ENCODE measurements around the gene GOT2. TPM values are rescaled to one million over a fixed set of nuclear protein-coding genes. Genes with fewer than 3 reads are reported as not detected.
"Not testable (repeated sequence)": the region's sequence is repeated elsewhere in the genome, so short reads cannot be mapped to it uniquely, and the experiment has no call there.

The GOT2 gene
- total and polyA plus RNA-seq, 2 experiments from 2014 or later: 99.2 to 211 TPM

GRCh38 chr16:58678269-58678668, 55.8 kb downstream of the GOT2 start:
- Histone ChIP-seq H3K9me3 (ENCODE audit: low read depth) (no peaks in the 10 kb centered on the region), H3K4me1 (ENCODE audit: low read depth) (no peaks in the 10 kb centered on the region), H3K4me3 (no peak overlapping the region), H3K27ac (no peak overlapping the region), H3K36me3 (no peaks in the 10 kb centered on the region), H3K27me3 (no peaks in the 10 kb centered on the region)
- no peak for TF ChIP-seq CTCF (IDR thresholded peaks at IDR 0.05; ENCODE audit: low read depth, low read length)
- no peak for DNase-seq (ENCODE audit: low read depth in 1 of 2, low spot score in 1 of 2)

GRCh38 chr16:58670946-58671583, 63.1 kb downstream of the GOT2 start:
- no peaks in the 10 kb centered on the region for H3K36me3 ChIP-seq
- no peak for DNase-seq (ENCODE audit: low read depth in 1 of 2, low spot score in 1 of 2)
- no peaks in the 10 kb centered on the region for H3K9me3 ChIP-seq (ENCODE audit: low read depth)
- no peak overlapping the region for H3K27ac ChIP-seq
- TF ChIP-seq CTCF (IDR thresholded peaks at IDR 0.05; ENCODE audit: low read depth, low read length): no peak
- H3K4me3 ChIP-seq: no peak overlapping the region
- no peaks in the 10 kb centered on the region for H3K27me3 ChIP-seq
- H3K4me1 ChIP-seq (ENCODE audit: low read depth): no peaks in the 10 kb centered on the region

GRCh38 chr16:58670177-58670576, 63.9 kb downstream of the GOT2 start:
- no peaks in the 10 kb centered on the region for H3K4me1 ChIP-seq (ENCODE audit: low read depth)
- no peak for TF ChIP-seq CTCF (IDR thresholded peaks at IDR 0.05; ENCODE audit: low read depth, low read length)

GRCh38 chr16:58665200-58665599, 68.9 kb downstream of the GOT2 start:
- Histone ChIP-seq H3K27ac (no peak overlapping the region), H3K9me3 (ENCODE audit: low read depth) (no peaks in the 10 kb centered on the region), H3K27me3 (no peaks in the 10 kb centered on the region), H3K4me3 (no peak overlapping the region), H3K36me3 (no peaks in the 10 kb centered on the region), H3K4me1 (ENCODE audit: low read depth) (no peaks in the 10 kb centered on the region)
- DNase-seq (ENCODE audit: low read depth in 1 of 2, low spot score in 1 of 2): no peak
- TF ChIP-seq CTCF (IDR thresholded peaks at IDR 0.05; ENCODE audit: low read depth, low read length): no peak

More at GRCh38 chr16:58670177-58670576, 63.9 kb downstream of the GOT2 start:
- H3K27ac ChIP-seq: no peak overlapping the region
- H3K36me3 ChIP-seq: no peaks in the 10 kb centered on the region
- no peaks in the 10 kb centered on the region for H3K9me3 ChIP-seq (ENCODE audit: low read depth)
- no peaks in the 10 kb centered on the region for H3K27me3 ChIP-seq
- H3K4me3 ChIP-seq: no peak overlapping the region
- DNase-seq (ENCODE audit: low read depth in 1 of 2, low spot score in 1 of 2): no peak

- H3K4me3 ChIP-seq: no peak overlapping the region
- no peaks in the 10 kb centered on the region for H3K9me3 ChIP-seq (ENCODE audit: low read depth)
- H3K4me1 ChIP-seq (ENCODE audit: low read depth): no peaks in the 10 kb centered on the region
- no peaks in the 10 kb centered on the region for H3K36me3 ChIP-seq
- H3K27me3 ChIP-seq: no peaks in the 10 kb centered on the region
- TF ChIP-seq CTCF (IDR thresholded peaks at IDR 0.05; ENCODE audit: low read depth, low read length): peak; percentile 70
- H3K27ac ChIP-seq: no peak overlapping the region
- peak; percentile 76 to 87 for DNase-seq (ENCODE audit: low read depth in 1 of 2, low spot score in 1 of 2)
Measured at GRCh38 chr16:58661199-58661830, 72.8 kb downstream of the GOT2 start.

- H3K4me1 ChIP-seq (ENCODE audit: low read depth); H3K4me3 ChIP-seq; H3K27me3 ChIP-seq; DNase-seq (ENCODE audit: low read depth in 1 of 2, low spot score in 1 of 2); H3K9me3 ChIP-seq (ENCODE audit: low read depth); H3K36me3 ChIP-seq; H3K27ac ChIP-seq: not testable (repeated sequence)
Measured at GRCh38 chr16:58659911-58660310, 74.2 kb downstream of the GOT2 start.
